HepG2 (cell line): ENCODE measurements around the gene EDN3.

Experiments used
- ASH2L ChIP-seq: fragments of 300-600, 200-600 bp; sonication (generic); IDR thresholded peaks from 2 replicates; pipeline ENCODE4 v1.7.0; 2017; ENCODE audit warnings: low read depth, mild to moderate bottlenecking, moderate library complexity, mixed read lengths, low read length; ENCODE audit not compliant: insufficient read length
- CHD2 ChIP-seq: IDR thresholded peaks from 2 replicates; pipeline ENCODE4 v1.6.1; 2011; ENCODE audit warnings: low read depth, low read length, improper control_type of control experiment
- ERF ChIP-seq: IDR thresholded peaks from 2 replicates; pipeline ENCODE4 v1.6.1; 2018; ENCODE audit warnings: missing biosample characterization, missing genetic modification reagents
- EZH2 ChIP-seq: conservative IDR thresholded peaks from 2 replicates; pipeline ENCODE4 v1.6.1; 2012; ENCODE audit warnings: mild to moderate bottlenecking, low read depth, low read length, moderate library complexity
- FOXM1 ChIP-seq: sonication (generic); formaldehyde crosslinking; IDR thresholded peaks from 2 replicates; pipeline ENCODE4 v1.5.0; 2020; ENCODE audit warnings: missing genetic modification reagents
- HHEX ChIP-seq: IDR thresholded peaks from 2 replicates; pipeline ENCODE4 v1.6.1; 2016; ENCODE audit warnings: control low read depth
- JUND ChIP-seq: sonication (generic); formaldehyde crosslinking; IDR thresholded peaks from 2 replicates; pipeline ENCODE4 v1.8.0; 2022; ENCODE audit warnings: mild to moderate bottlenecking, missing genetic modification reagents
- POLR2A ChIP-seq, 2 experiments: IDR thresholded peaks; 2 replicates each; pipeline ENCODE4 v1.6.1; 2011; ENCODE audit warnings: low read depth in 2 of 2, low read length in 2 of 2, mild to moderate bottlenecking in 1 of 2, moderate library complexity in 1 of 2; ENCODE audit not compliant: insufficient read depth in 1 of 2
- PTBP1 ChIP-seq: fragments of 200-400 bp; formaldehyde crosslinking; IDR thresholded peaks from 2 replicates; pipeline ENCODE4 v1.6.1; 2018; ENCODE audit warnings: low read length, low read depth; ENCODE audit not compliant: poor library complexity, severe bottlenecking
- RCOR2 ChIP-seq: IDR thresholded peaks from 2 replicates; pipeline ENCODE4 v1.6.1; 2016; ENCODE audit warnings: missing biosample characterization, missing genetic modification reagents
- SIN3A ChIP-seq: IDR thresholded peaks from 2 replicates; pipeline ENCODE4 v1.6.1; 2011; ENCODE audit warnings: low read depth, mild to moderate bottlenecking, control low read depth, low read length, borderline replicate concordance
- ZKSCAN8 ChIP-seq: IDR thresholded peaks from 2 replicates; pipeline ENCODE4 v1.6.1; 2016; ENCODE audit warnings: borderline replicate concordance, missing genetic modification reagents, missing compliant biosample characterization
- TF ChIP-seq, protein P1 (sequence below): sonication (generic); formaldehyde crosslinking; IDR thresholded peaks from 2 replicates; pipeline ENCODE4 v1.5.0; 2020; ENCODE audit warnings: mild to moderate bottlenecking, missing genetic modification reagents, moderate library complexity

DNA sequence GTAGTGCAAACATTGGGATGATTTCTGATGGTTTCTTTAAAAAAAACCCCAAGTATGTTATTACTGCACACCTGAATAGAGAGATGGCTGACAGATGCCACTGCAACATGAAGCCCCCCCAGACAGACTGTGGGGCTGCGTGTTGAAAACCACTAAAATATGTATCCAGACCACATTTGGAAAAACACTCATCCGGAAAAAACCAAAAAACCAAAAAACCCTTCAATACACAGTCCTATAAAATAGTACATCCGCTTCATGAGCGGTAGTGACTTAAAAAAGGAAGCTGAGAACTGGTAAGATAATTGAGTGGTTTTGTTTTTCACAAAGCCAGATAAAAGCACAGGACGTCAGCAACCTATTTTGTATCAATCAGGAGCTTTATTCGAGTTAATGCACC is 47.1 kb upstream of the EDN3 start:
- TF ChIP-seq CHD2 (no peak), SIN3A (no peak), EZH2 (no peak), PTBP1 (no peak), ERF (no peak), JUND (CRISPR knock-in tag) (no peak), FOXM1 (no peak), ZKSCAN8 (no peak), RCOR2 (CRISPR knock-in tag) (no peak), POLR2A (IDR thresholded peaks at IDR 0.05; ENCODE audit: insufficient read depth in 1 of 2, low read depth in 2 of 2, low read length in 2 of 2) (no peak), ASH2L (no peak), HHEX (CRISPR knock-in tag) (no peak)
- TF ChIP-seq, protein P1, sequence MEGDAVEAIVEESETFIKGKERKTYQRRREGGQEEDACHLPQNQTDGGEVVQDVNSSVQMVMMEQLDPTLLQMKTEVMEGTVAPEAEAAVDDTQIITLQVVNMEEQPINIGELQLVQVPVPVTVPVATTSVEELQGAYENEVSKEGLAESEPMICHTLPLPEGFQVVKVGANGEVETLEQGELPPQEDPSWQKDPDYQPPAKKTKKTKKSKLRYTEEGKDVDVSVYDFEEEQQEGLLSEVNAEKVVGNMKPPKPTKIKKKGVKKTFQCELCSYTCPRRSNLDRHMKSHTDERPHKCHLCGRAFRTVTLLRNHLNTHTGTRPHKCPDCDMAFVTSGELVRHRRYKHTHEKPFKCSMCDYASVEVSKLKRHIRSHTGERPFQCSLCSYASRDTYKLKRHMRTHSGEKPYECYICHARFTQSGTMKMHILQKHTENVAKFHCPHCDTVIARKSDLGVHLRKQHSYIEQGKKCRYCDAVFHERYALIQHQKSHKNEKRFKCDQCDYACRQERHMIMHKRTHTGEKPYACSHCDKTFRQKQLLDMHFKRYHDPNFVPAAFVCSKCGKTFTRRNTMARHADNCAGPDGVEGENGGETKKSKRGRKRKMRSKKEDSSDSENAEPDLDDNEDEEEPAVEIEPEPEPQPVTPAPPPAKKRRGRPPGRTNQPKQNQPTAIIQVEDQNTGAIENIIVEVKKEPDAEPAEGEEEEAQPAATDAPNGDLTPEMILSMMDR (CRISPR knock-in tag) = no peak
